H9 (cell line): Measurements from ENCODE around the gene SSH3. TPM values are rescaled to one million over a fixed set of nuclear protein-coding genes. Genes with fewer than 3 reads are reported as not detected.
A peak's percentile ranks its signal among the peaks of the same experiment; 100 is the strongest.

Experiments
- DNase-seq: peaks from one replicate; pipeline ENCODE4 v3.0.0-alpha.2; 2017
- H2AFZ ChIP-seq: one replicate; pipeline ENCODE4 v1.6.1; 2013; ENCODE audit warnings: mild to moderate bottlenecking, low read length, control low read depth, moderate library complexity
- H2AK5ac ChIP-seq: 2 replicates; pipeline ENCODE4 v1.6.1; 2013; ENCODE audit warnings: low read length, control low read depth, mixed read lengths; ENCODE audit not compliant: insufficient read length
- H2BK120ac ChIP-seq: one replicate; pipeline ENCODE4 v1.6.1; 2013; ENCODE audit warnings: low read depth, mild to moderate bottlenecking, low read length, control low read depth, inconsistent platforms; ENCODE audit not compliant: poor library complexity, severe bottlenecking
- H2BK12ac ChIP-seq: 2 replicates; pipeline ENCODE4 v1.6.1; 2013; ENCODE audit warnings: low read length, control low read depth, mixed read lengths, low read depth; ENCODE audit not compliant: insufficient read length
- H2BK15ac ChIP-seq: 2 replicates; pipeline ENCODE4 v1.6.1; 2013; ENCODE audit warnings: low read depth, low read length, control low read depth
- H2BK20ac ChIP-seq: one replicate; pipeline ENCODE4 v1.6.1; 2013; ENCODE audit warnings: low read depth, mild to moderate bottlenecking, low read length, control low read depth, inconsistent platforms; ENCODE audit not compliant: poor library complexity, severe bottlenecking
- H2BK5ac ChIP-seq: 2 replicates; pipeline ENCODE4 v1.6.1; 2013; ENCODE audit warnings: low read length, control low read depth, mixed read lengths; ENCODE audit not compliant: insufficient read length
- H3K14ac ChIP-seq: 2 replicates; pipeline ENCODE4 v1.6.1; 2013; ENCODE audit warnings: low read length, control low read depth; ENCODE audit not compliant: insufficient read depth
- H3K18ac ChIP-seq: 2 replicates; pipeline ENCODE4 v1.6.1; 2013; ENCODE audit warnings: low read depth, mild to moderate bottlenecking, mixed read lengths, low read length, control low read depth; ENCODE audit not compliant: insufficient read length
- H3K23ac ChIP-seq: 2 replicates; pipeline ENCODE4 v1.6.1; 2013; ENCODE audit warnings: low read length, control low read depth, mixed read lengths, low read depth; ENCODE audit not compliant: insufficient read length
- H3K23me2 ChIP-seq: 2 replicates; pipeline ENCODE4 v1.6.1; 2013; ENCODE audit warnings: low read depth, mild to moderate bottlenecking, mixed read lengths, low read length, control low read depth; ENCODE audit not compliant: insufficient read length, poor library complexity, severe bottlenecking
- H3K27ac ChIP-seq: 2 replicates; pipeline ENCODE4 v1.5.1; 2013; ENCODE audit warnings: low read length, control low read depth, mixed read lengths, low read depth; ENCODE audit not compliant: insufficient read length
- H3K27me3 ChIP-seq: 2 replicates; pipeline ENCODE4 v1.6.1; 2013; ENCODE audit warnings: low read length, control low read depth, inconsistent platforms; ENCODE audit not compliant: insufficient read depth
- H3K4ac ChIP-seq: 2 replicates; pipeline ENCODE4 v1.6.1; 2013; ENCODE audit warnings: low read depth, mild to moderate bottlenecking, control low read depth, inconsistent platforms, low read length, moderate library complexity
- H3K4me1 ChIP-seq: 2 replicates; pipeline ENCODE4 v1.6.1; 2013; ENCODE audit warnings: low read length, control low read depth, inconsistent platforms; ENCODE audit not compliant: insufficient read depth
- H3K4me2 ChIP-seq: 2 replicates; pipeline ENCODE4 v1.6.1; 2013; ENCODE audit warnings: low read length, control low read depth, mixed read lengths; ENCODE audit not compliant: insufficient read length, insufficient read depth
- H3K56ac ChIP-seq: 2 replicates; pipeline ENCODE4 v1.6.1; 2013; ENCODE audit warnings: low read depth, mild to moderate bottlenecking, mixed read lengths, low read length, control low read depth; ENCODE audit not compliant: insufficient read length
- H3K79me1 ChIP-seq: 2 replicates; pipeline ENCODE4 v1.6.1; 2013; ENCODE audit warnings: low read depth, mild to moderate bottlenecking, moderate library complexity, low read length, control low read depth, inconsistent platforms; ENCODE audit not compliant: insufficient read depth, poor library complexity, severe bottlenecking
- H3K79me2 ChIP-seq: 2 replicates; pipeline ENCODE4 v1.6.1; 2013; ENCODE audit warnings: low read length, control low read depth, inconsistent platforms; ENCODE audit not compliant: insufficient read depth
- H3K9ac ChIP-seq: 2 replicates; pipeline ENCODE4 v1.6.1; 2013; ENCODE audit warnings: low read length, control low read depth, mixed read lengths; ENCODE audit not compliant: insufficient read length; ENCODE audit errors: extremely low read depth
- H3K9me3 ChIP-seq: one replicate; pipeline ENCODE4 v1.6.1; 2013; ENCODE audit warnings: low read depth, low read length, inconsistent platforms; ENCODE audit not compliant: control insufficient read depth
- H3T11ph ChIP-seq: one replicate; pipeline ENCODE4 v1.6.1; 2013; ENCODE audit warnings: mild to moderate bottlenecking, low read length, control low read depth, inconsistent platforms
- H4K20me1 ChIP-seq: one replicate; pipeline ENCODE4 v1.6.1; 2013; ENCODE audit not compliant: control insufficient read depth, insufficient read length, insufficient read depth
- H4K5ac ChIP-seq: 2 replicates; pipeline ENCODE4 v1.6.1; 2013; ENCODE audit warnings: low read depth, mild to moderate bottlenecking, mixed read lengths, low read length, control low read depth; ENCODE audit not compliant: insufficient read length
- H4K8ac ChIP-seq: replicated peaks from 2 replicates; pipeline ENCODE4 v1.6.1; 2013; ENCODE audit warnings: low read length, control low read depth, mixed read lengths, low read depth; ENCODE audit not compliant: insufficient read length
- H4K91ac ChIP-seq: 2 replicates; pipeline ENCODE4 v1.6.1; 2013; ENCODE audit warnings: low read depth, mild to moderate bottlenecking, moderate library complexity, mixed read lengths, low read length, control low read depth; ENCODE audit not compliant: insufficient read length
- H3K27ac Mint-ChIP-seq, 3 experiments: 2 replicates in 2 of 3; 3 replicates in 1 of 3; pipeline ENCODE4 v1.8.0; 2020 to 2021; ENCODE audit warnings: mixed read lengths in 3 of 3, mild to moderate bottlenecking in 1 of 3, moderate library complexity in 1 of 3
- H3K27me3 Mint-ChIP-seq: 2 replicates; pipeline ENCODE4 v1.8.0; 2021; ENCODE audit warnings: low read depth, mild to moderate bottlenecking, moderate library complexity, mixed read lengths
- H3K36me3 Mint-ChIP-seq, 3 experiments: 2 replicates in 2 of 3; 3 replicates in 1 of 3; pipeline ENCODE4 v1.8.0; 2020 to 2021; ENCODE audit warnings: low read depth in 3 of 3, mixed read lengths in 3 of 3; ENCODE audit not compliant: insufficient read depth in 1 of 3
- H3K4me1 Mint-ChIP-seq, 2 experiments: 2 replicates each; pipeline ENCODE4 v1.8.0; 2020; ENCODE audit warnings: mixed read lengths in 2 of 2
- H3K4me3 Mint-ChIP-seq, 2 experiments: 2 replicates in 1 of 2; 3 replicates in 1 of 2; pipeline ENCODE4 v1.8.0; 2020 to 2021; ENCODE audit warnings: mild to moderate bottlenecking in 2 of 2, mixed read lengths in 2 of 2, moderate library complexity in 1 of 2
- H3K9me3 Mint-ChIP-seq, 2 experiments: 2 replicates in 1 of 2; 3 replicates in 1 of 2; pipeline ENCODE4 v1.8.0; 2020; ENCODE audit warnings: mild to moderate bottlenecking in 2 of 2, mixed read lengths in 2 of 2, moderate library complexity in 1 of 2
- WGBS: extraction: QIAGEN DNeasy Blood & Tissue Kit; methylation state at CpG from one replicate; pipeline ENCODE4 v1.1.7; 2013; ENCODE audit warnings: missing lambda C conversion rate, low lambda C conversion rate, mixed read lengths; ENCODE audit not compliant: insufficient read length; ENCODE audit errors: extremely low coverage; 5-methylcytosine and 5-hydroxymethylcytosine counted together
- total RNA-seq: library from RNA; stranded (reverse); gene quantifications from 2 replicates; pipeline ENCODE4 v1.2.1, GENCODE V29; 2021
- TF ChIP-seq, protein P1 (sequence below): fragments of 200-600 bp; sonication (generic); conservative IDR thresholded peaks from 3 replicates; pipeline ENCODE4 v1.8.0; 2021; ENCODE audit warnings: antibody characterized with exemption, mild to moderate bottlenecking

Gene SSH3
- total RNA-seq, 1 experiment from 2014 or later: 42.2 TPM

DNA sequence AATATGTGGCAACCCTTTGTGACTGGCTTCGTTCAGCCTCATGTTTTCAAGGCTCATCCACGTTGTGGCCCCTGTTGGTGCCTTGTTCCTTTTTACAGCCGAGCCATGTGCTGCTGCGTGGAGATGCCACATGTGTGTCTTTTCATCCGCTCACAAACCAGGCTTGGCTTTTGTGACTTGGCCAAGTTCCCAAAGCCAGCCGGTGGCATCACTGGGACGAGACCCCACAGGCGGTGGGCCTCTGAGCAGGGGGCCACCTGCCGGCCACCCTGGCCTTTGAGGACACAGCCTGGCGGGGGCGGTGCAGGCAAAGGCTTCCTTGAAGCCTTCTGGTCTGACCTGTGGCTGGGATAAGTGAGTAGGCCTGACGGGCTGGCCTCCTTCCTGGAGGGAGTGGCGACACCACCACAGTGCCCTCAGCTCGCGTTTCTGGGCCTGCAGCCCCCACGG is 26.5 kb upstream of the SSH3 start:
- H3K27me3 Mint-ChIP-seq: no peaks in the 10 kb centered on the region

More for the DNA sequence above, 26.5 kb upstream of the SSH3 start:
- no peak overlapping the region for H2BK15ac ChIP-seq
- Mint-ChIP-seq H3K4me3 (peak overlapping the region in 1 of 2 experiments; percentile 14; a peak in 1 of 5 replicates), H3K27ac (peak overlapping the region; percentile 85 to 91 (median 90); a peak in 6 of 7 replicates), H3K9me3 (no peaks in the 10 kb centered on the region), H3K4me1 (peaks cover 14 to 23% of the 10 kb centered on the region in 2 experiments), H3K36me3 (peaks cover 7 to 30% (median 29%) of the 10 kb centered on the region in 3 experiments; a peak in 6 of 7 replicates)
- H4K8ac ChIP-seq: no peak overlapping the region
- no peak overlapping the region for H3K9ac ChIP-seq
- H2BK5ac ChIP-seq: no peak overlapping the region
- H2BK20ac ChIP-seq: no peak overlapping the region
- H3K4me1 ChIP-seq: peaks cover 2% of the 10 kb centered on the region; the same call in 1 of the 2 replicates
- no peak overlapping the region for H3K4me2 ChIP-seq
- no peak overlapping the region for H3K4ac ChIP-seq
- no peaks in the 10 kb centered on the region for H3K9me3 ChIP-seq
- no peaks in the 10 kb centered on the region for H4K20me1 ChIP-seq
- no peak overlapping the region for H3K23ac ChIP-seq
- H3K79me2 ChIP-seq: peaks cover 4% of the 10 kb centered on the region; the same call in 1 of the 2 replicates
- no CpG with 5 or more reads among the region's 16 CpGs for WGBS
- H3K18ac ChIP-seq: no peak overlapping the region
- no peaks in the 10 kb centered on the region for H3K27me3 ChIP-seq
- H4K5ac ChIP-seq: no peak overlapping the region
- no peak overlapping the region for H2BK120ac ChIP-seq
- no peak overlapping the region for H2BK12ac ChIP-seq
- no peak overlapping the region; the same call in 1 of the 2 replicates for H3K14ac ChIP-seq
- H3K27ac ChIP-seq: no peak overlapping the region
- H3K56ac ChIP-seq: no peak overlapping the region
- H3T11ph ChIP-seq: no peak overlapping the region
- H2AK5ac ChIP-seq: no peak overlapping the region
- H2AFZ ChIP-seq: no peak overlapping the region
- no peaks in the 10 kb centered on the region for H3K79me1 ChIP-seq
- no peaks in the 10 kb centered on the region for H3K23me2 ChIP-seq
- peak; percentile 71 for DNase-seq
- TF ChIP-seq, protein P1, sequence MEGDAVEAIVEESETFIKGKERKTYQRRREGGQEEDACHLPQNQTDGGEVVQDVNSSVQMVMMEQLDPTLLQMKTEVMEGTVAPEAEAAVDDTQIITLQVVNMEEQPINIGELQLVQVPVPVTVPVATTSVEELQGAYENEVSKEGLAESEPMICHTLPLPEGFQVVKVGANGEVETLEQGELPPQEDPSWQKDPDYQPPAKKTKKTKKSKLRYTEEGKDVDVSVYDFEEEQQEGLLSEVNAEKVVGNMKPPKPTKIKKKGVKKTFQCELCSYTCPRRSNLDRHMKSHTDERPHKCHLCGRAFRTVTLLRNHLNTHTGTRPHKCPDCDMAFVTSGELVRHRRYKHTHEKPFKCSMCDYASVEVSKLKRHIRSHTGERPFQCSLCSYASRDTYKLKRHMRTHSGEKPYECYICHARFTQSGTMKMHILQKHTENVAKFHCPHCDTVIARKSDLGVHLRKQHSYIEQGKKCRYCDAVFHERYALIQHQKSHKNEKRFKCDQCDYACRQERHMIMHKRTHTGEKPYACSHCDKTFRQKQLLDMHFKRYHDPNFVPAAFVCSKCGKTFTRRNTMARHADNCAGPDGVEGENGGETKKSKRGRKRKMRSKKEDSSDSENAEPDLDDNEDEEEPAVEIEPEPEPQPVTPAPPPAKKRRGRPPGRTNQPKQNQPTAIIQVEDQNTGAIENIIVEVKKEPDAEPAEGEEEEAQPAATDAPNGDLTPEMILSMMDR: peak; percentile 43; the same call in 2 of the 3 replicates
- no peak overlapping the region for H4K91ac ChIP-seq
